CD4-positive, alpha-beta T cell (primary cell): ENCODE measurements around the gene ASB10. TPM values are rescaled to one million over a fixed set of nuclear protein-coding genes. Genes with fewer than 3 reads are reported as not detected.

Source experiments
- ATAC-seq: fragments of 200-7000 bp; cut with Tn5 transposase; one replicate; pipeline ENCODE4 v1.10.0; 2022; ENCODE audit warnings: mild to moderate bottlenecking; ENCODE audit not compliant: poor library complexity
- CTCF ChIA-PET: fragments of 350-600 bp; sonication (Branson Sonifier 250); formaldehyde crosslinking; loops from one replicate; lab custom pipeline; 2021; ENCODE audit warnings: antibody characterized with exemption, inconsistent platforms; lab: Charles Lee
- POLR2A ChIA-PET: fragments of 350-600 bp; sonication (Branson Sonifier 250); formaldehyde crosslinking; loops from one replicate; lab custom pipeline; 2021; ENCODE audit warnings: antibody characterized with exemption, inconsistent platforms; lab: Charles Lee
- DNase-seq, 14 experiments: peaks; one replicate each; pipeline ENCODE4 v3.0.0-alpha.2; 2013 to 2020; ENCODE audit warnings: mixed read lengths in 2 of 14
- H3K27ac ChIP-seq, 2 donors: one replicate each; pipeline versions ENCODE4 v1.5.1 to v1.7.0; 2013; ENCODE audit warnings: low read length in 2 of 2, low read depth in 1 of 2, mild to moderate bottlenecking in 1 of 2
- H3K27me3 ChIP-seq, 2 experiments: 1 replicate in 1 of 2; 2 replicates in 1 of 2; pipeline versions ENCODE4 v1.6.1 to v1.7.0; 2013; ENCODE audit warnings: low read length in 2 of 2, control low read depth in 1 of 2, mild to moderate bottlenecking in 1 of 2, moderate library complexity in 1 of 2; ENCODE audit not compliant: insufficient read depth in 2 of 2, control insufficient read depth in 1 of 2
- H3K36me3 ChIP-seq: one replicate; pipeline ENCODE4 v1.6.1; 2013; ENCODE audit warnings: low read length, control low read depth; ENCODE audit not compliant: insufficient read depth
- H3K4me1 ChIP-seq: one replicate; pipeline ENCODE4 v1.6.1; 2013; ENCODE audit warnings: low read length, control low read depth; ENCODE audit not compliant: insufficient read depth
- H3K4me3 ChIP-seq: one replicate; pipeline ENCODE4 v1.5.1; 2013; ENCODE audit warnings: mild to moderate bottlenecking, low read length, moderate library complexity
- H3K9me3 ChIP-seq, 2 experiments: 1 replicate in 1 of 2; 2 replicates in 1 of 2; pipeline versions ENCODE4 v1.6.1 to v1.7.0; 2013; ENCODE audit warnings: low read length in 2 of 2, mild to moderate bottlenecking in 2 of 2, control low read depth in 1 of 2, moderate library complexity in 1 of 2; ENCODE audit not compliant: control insufficient read depth in 1 of 2, insufficient read depth in 1 of 2
- H3K27ac Mint-ChIP-seq: one replicate; pipeline ENCODE4 v1.8.0; 2020; ENCODE audit warnings: mixed read lengths
- H3K27me3 Mint-ChIP-seq: one replicate; pipeline ENCODE4 v1.8.0; 2021; ENCODE audit warnings: mixed read lengths
- H3K36me3 Mint-ChIP-seq: one replicate; pipeline ENCODE4 v1.8.0; 2021; ENCODE audit warnings: low read depth, mixed read lengths
- H3K4me1 Mint-ChIP-seq: one replicate; pipeline ENCODE4 v1.8.0; 2021; ENCODE audit warnings: low read depth, mixed read lengths
- H3K4me3 Mint-ChIP-seq: one replicate; pipeline ENCODE4 v1.8.0; 2020; ENCODE audit warnings: mild to moderate bottlenecking, mixed read lengths
- H3K9me3 Mint-ChIP-seq: one replicate; pipeline ENCODE4 v1.8.0; 2020; ENCODE audit warnings: mixed read lengths
- intact Hi-C, 2 experiments: fragments of 100-400 bp; cut with DNase I in 1 of 2; cut with micrococcal nuclease in 1 of 2; formaldehyde crosslinking; loops; one replicate each; pipeline versions ENCODE4 v1.15.1 to v1.9.0; 2023 to 2025; cut with DNase I, micrococcal nuclease
- total RNA-seq, 174 experiments: library from RNA in 2 of 174; stranded (reverse) in 2 of 174; gene quantifications; one replicate each; pipeline ENCODE4 v1.2.3 and lab custom pipeline; 2021 to 2026
- TF ChIP-seq, protein P1 (sequence below): fragments of 200-600 bp; IDR thresholded peaks from one replicate; pipeline ENCODE4 v1.8.0; 2022; ENCODE audit warnings: antibody characterized with exemption, mild to moderate bottlenecking

ASB10 gene
- total RNA-seq, 2 experiments from 2014 or later = not detected

DNA sequence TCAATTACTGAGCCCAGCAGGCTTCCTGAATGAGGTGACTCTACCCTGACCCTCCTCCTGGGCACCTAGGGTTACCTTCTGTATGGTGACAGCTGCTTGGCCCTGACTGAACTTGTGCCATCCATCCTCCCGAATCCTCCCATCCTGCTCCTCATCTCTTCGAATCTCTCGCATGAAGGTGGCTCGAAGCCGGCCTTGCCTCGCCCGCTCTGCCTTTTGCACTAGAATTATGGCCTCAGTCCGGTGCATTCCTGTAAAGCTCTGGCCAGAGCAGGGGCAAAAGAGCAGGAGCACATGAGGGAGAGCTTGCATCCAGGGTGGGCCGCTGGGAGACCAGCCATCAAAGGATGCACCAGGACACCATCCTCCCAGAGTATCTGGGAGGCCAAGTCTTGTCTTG lies 15.8 kb upstream of the ASB10 start:
- H3K9me3 Mint-ChIP-seq = no peaks in the 10 kb centered on the region
- no peaks in the 10 kb centered on the region for H3K36me3 Mint-ChIP-seq
- no peaks in the 10 kb centered on the region for H3K27me3 Mint-ChIP-seq
- DNase-seq (no peak), ATAC-seq (no peak)
- ChIA-PET CTCF (interaction anchor here (0.6 kb wide), 1 partner anchor 112 kb away, joined by 3 read pairs; no protein-coding TSS in a partner anchor), POLR2A (no interaction called here)
- Histone ChIP-seq H3K9me3 (no peaks in the 10 kb centered on the region), H3K36me3 (no peaks in the 10 kb centered on the region), H3K4me1 (peaks cover 35% of the 10 kb centered on the region), H3K4me3 (no peak overlapping the region), H3K27ac (no peak overlapping the region), H3K27me3 (no peaks in the 10 kb centered on the region)
- H3K4me3 Mint-ChIP-seq = no peak overlapping the region
- intact Hi-C loops = no loop called here
- H3K27ac Mint-ChIP-seq = no peak overlapping the region
- H3K4me1 Mint-ChIP-seq = peaks cover 19% of the 10 kb centered on the region
- TF ChIP-seq, protein P1, sequence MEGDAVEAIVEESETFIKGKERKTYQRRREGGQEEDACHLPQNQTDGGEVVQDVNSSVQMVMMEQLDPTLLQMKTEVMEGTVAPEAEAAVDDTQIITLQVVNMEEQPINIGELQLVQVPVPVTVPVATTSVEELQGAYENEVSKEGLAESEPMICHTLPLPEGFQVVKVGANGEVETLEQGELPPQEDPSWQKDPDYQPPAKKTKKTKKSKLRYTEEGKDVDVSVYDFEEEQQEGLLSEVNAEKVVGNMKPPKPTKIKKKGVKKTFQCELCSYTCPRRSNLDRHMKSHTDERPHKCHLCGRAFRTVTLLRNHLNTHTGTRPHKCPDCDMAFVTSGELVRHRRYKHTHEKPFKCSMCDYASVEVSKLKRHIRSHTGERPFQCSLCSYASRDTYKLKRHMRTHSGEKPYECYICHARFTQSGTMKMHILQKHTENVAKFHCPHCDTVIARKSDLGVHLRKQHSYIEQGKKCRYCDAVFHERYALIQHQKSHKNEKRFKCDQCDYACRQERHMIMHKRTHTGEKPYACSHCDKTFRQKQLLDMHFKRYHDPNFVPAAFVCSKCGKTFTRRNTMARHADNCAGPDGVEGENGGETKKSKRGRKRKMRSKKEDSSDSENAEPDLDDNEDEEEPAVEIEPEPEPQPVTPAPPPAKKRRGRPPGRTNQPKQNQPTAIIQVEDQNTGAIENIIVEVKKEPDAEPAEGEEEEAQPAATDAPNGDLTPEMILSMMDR = no peak

DNA sequence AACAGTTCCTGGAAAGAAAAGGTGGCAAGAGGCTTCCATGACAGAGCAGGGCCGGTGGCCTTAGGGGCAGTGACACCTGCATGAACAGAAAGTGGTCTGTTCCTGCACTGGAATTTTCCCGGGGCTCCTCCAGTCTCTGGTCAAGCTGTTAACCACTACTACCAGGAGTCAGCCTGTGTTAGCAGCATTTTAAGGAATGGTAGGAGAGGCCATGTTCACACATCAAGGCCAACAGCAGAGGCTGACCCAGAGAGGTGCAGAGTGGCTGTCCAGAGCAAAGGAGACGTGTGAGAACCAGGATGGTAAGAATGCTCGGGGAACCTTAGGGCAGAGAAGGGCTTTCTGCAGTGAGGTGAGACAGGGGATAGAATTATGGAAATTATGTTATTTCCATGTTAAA lies 14.7 kb upstream of the ASB10 start:
- no peaks in the 10 kb centered on the region for H3K36me3 ChIP-seq
- Mint-ChIP-seq H3K36me3 (no peaks in the 10 kb centered on the region), H3K27ac (no peak overlapping the region)

DNA sequence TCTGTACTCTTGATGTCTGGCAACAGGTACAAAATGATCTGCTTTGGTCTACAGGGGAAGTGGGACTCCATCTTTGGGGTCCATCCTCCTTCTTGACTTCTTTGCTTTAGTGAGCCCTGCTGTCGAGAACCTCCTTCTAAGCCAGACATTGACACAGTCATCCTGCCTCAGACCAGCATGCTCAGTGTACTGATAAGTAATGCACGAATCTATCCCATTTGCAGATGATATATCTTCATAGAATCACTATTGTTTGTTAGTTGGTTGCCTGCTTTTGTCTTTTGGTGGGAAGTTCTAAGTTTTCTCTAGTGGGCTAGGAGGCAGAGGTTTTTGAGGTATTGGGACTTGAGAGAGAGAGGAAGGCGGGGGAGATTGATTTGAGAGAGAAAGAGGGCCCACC lies 14.3 kb upstream of the ASB10 start:
- DNase-seq (no peak), ATAC-seq (no peak)
- Histone ChIP-seq H3K4me3 (no peak overlapping the region), H3K36me3 (no peaks in the 10 kb centered on the region), H3K27ac (no peak overlapping the region), H3K9me3 (no peaks in the 10 kb centered on the region), H3K4me1 (peaks cover 21% of the 10 kb centered on the region), H3K27me3 (no peaks in the 10 kb centered on the region)
- Mint-ChIP-seq H3K9me3 (no peaks in the 10 kb centered on the region), H3K36me3 (no peaks in the 10 kb centered on the region), H3K27ac (no peak overlapping the region), H3K27me3 (no peaks in the 10 kb centered on the region), H3K4me1 (peaks cover 5% of the 10 kb centered on the region), H3K4me3 (no peak overlapping the region)
- intact Hi-C loops = no loop called here
- TF ChIP-seq, protein P1 = no peak
- ChIA-PET CTCF (no interaction called here), POLR2A (no interaction called here)

More for the DNA sequence above, 14.7 kb upstream of the ASB10 start:
- Histone ChIP-seq H3K27me3 (no peaks in the 10 kb centered on the region), H3K27ac (no peak overlapping the region), H3K9me3 (no peaks in the 10 kb centered on the region), H3K4me3 (no peak overlapping the region), H3K4me1 (peaks cover 24% of the 10 kb centered on the region)
- no peak for ATAC-seq
- no peak overlapping the region for H3K4me3 Mint-ChIP-seq
- intact Hi-C loops = no loop called here
- POLR2A ChIA-PET = no interaction called here
- CTCF ChIA-PET = no interaction called here
- peaks cover 8% of the 10 kb centered on the region for H3K4me1 Mint-ChIP-seq
- no peak for DNase-seq
- no peaks in the 10 kb centered on the region for H3K9me3 Mint-ChIP-seq
- TF ChIP-seq, protein P1 = no peak
- H3K27me3 Mint-ChIP-seq = no peaks in the 10 kb centered on the region
